Activated naive CD4-positive, alpha-beta T cell treated with anti-CD3 and anti-CD28 coated beads for 36 hours (primary cell): Measurements from ENCODE around the gene TMEM108. TPM values are rescaled to one million over a fixed set of nuclear protein-coding genes. Genes with fewer than 3 reads are reported as not detected.

Experiments used
- CTCF ChIA-PET: fragments of 350-600 bp; sonication (Branson Sonifier 250); formaldehyde crosslinking; loops from one replicate; lab custom pipeline; 2021; ENCODE audit warnings: antibody characterized with exemption; lab: Charles Lee
- DNase-seq: peaks from one replicate; pipeline ENCODE4 v3.0.0-alpha.2; 2020
- H3K27ac Mint-ChIP-seq: one replicate; pipeline ENCODE4 v1.8.0; 2021; ENCODE audit warnings: mild to moderate bottlenecking, mixed read lengths
- H3K27me3 Mint-ChIP-seq: one replicate; pipeline ENCODE4 v1.8.0; 2021; ENCODE audit warnings: low read depth, mixed read lengths
- H3K36me3 Mint-ChIP-seq: one replicate; pipeline ENCODE4 v1.8.0; 2021; ENCODE audit warnings: low read depth, mixed read lengths
- H3K4me1 Mint-ChIP-seq: one replicate; pipeline ENCODE4 v1.8.0; 2021; ENCODE audit warnings: low read depth, mixed read lengths
- H3K4me3 Mint-ChIP-seq: one replicate; pipeline ENCODE4 v1.8.0; 2021; ENCODE audit warnings: mild to moderate bottlenecking, moderate library complexity, mixed read lengths
- H3K9me3 Mint-ChIP-seq: one replicate; pipeline ENCODE4 v1.8.0; 2021; ENCODE audit warnings: mixed read lengths
- intact Hi-C: fragments of 100-400 bp; cut with micrococcal nuclease; formaldehyde crosslinking; loops from one replicate; pipeline ENCODE4 v1.15.1; 2023
- total RNA-seq, 2 experiments: library from RNA; stranded (reverse); gene quantifications; one replicate each; pipeline ENCODE4 v1.2.3, GENCODE V29; 2021

Gene TMEM108
- total RNA-seq, 2 experiments from 2014 or later = not detected

GRCh38 chr3:133256787-133257483 is 218.7 kb downstream of the TMEM108 start:
- H3K4me1 Mint-ChIP-seq = no peaks in the 10 kb centered on the region
- peaks cover 10% of the 10 kb centered on the region for H3K27me3 Mint-ChIP-seq
- CTCF ChIA-PET = no interaction called here
- DNase-seq = no peak
- H3K4me3 Mint-ChIP-seq = no peak overlapping the region
- H3K36me3 Mint-ChIP-seq = no peaks in the 10 kb centered on the region
- H3K9me3 Mint-ChIP-seq = no peaks in the 10 kb centered on the region
- H3K27ac Mint-ChIP-seq = no peak overlapping the region
- intact Hi-C loops = no loop called here

GRCh38 chr3:133258358-133258757 is 220.2 kb downstream of the TMEM108 start:
- no peaks in the 10 kb centered on the region for H3K36me3 Mint-ChIP-seq
- no peak for DNase-seq
- no peak overlapping the region for H3K4me3 Mint-ChIP-seq
- H3K4me1 Mint-ChIP-seq = no peaks in the 10 kb centered on the region
- intact Hi-C loops = no loop called here
- no peak overlapping the region for H3K27ac Mint-ChIP-seq
- peaks cover 4% of the 10 kb centered on the region for H3K27me3 Mint-ChIP-seq
- CTCF ChIA-PET = no interaction called here
- no peaks in the 10 kb centered on the region for H3K9me3 Mint-ChIP-seq

GRCh38 chr3:133259767-133260166 is 221.6 kb downstream of the TMEM108 start:
- H3K27ac Mint-ChIP-seq = no peak overlapping the region
- CTCF ChIA-PET = no interaction called here
- H3K9me3 Mint-ChIP-seq = no peaks in the 10 kb centered on the region
- H3K4me1 Mint-ChIP-seq = no peaks in the 10 kb centered on the region
- intact Hi-C loops = loop anchor here (10.0 kb wide), 1 partner anchor 535 kb away; the partner anchor contains the start of gene NPHP3
- H3K27me3 Mint-ChIP-seq = peaks cover 4% of the 10 kb centered on the region
- H3K4me3 Mint-ChIP-seq = no peak overlapping the region
- no peaks in the 10 kb centered on the region for H3K36me3 Mint-ChIP-seq
- no peak for DNase-seq

GRCh38 chr3:133262333-133262732 is 224.1 kb downstream of the TMEM108 start:
- Mint-ChIP-seq H3K36me3 (no peaks in the 10 kb centered on the region), H3K9me3 (no peaks in the 10 kb centered on the region), H3K4me1 (no peaks in the 10 kb centered on the region), H3K27ac (no peak overlapping the region), H3K27me3 (peaks cover 12% of the 10 kb centered on the region), H3K4me3 (no peak overlapping the region)
- CTCF ChIA-PET = interaction anchor here (0.5 kb wide), 1 partner anchor 548 kb away, joined by 3 read pairs; no protein-coding TSS in a partner anchor
- intact Hi-C loops = loop anchor here (10.0 kb wide), 1 partner anchor 538 kb away; the partner anchor contains the start of gene NPHP3
- no peak for DNase-seq

GRCh38 chr3:133264920-133265319 is 226.7 kb downstream of the TMEM108 start:
- CTCF ChIA-PET = no interaction called here
- no peak for DNase-seq
- no peaks in the 10 kb centered on the region for H3K9me3 Mint-ChIP-seq
- intact Hi-C loops = loop anchor here (10.0 kb wide), 1 partner anchor 540 kb away; the partner anchor contains the start of gene NPHP3
- H3K4me1 Mint-ChIP-seq = no peaks in the 10 kb centered on the region
- peaks cover 10% of the 10 kb centered on the region for H3K27me3 Mint-ChIP-seq
- H3K36me3 Mint-ChIP-seq = no peaks in the 10 kb centered on the region
- H3K4me3 Mint-ChIP-seq = no peak overlapping the region
- H3K27ac Mint-ChIP-seq = no peak overlapping the region

- intact Hi-C loops = loop anchor here (10.0 kb wide), 1 partner anchor 544 kb away; the partner anchor contains the start of gene NPHP3
- Mint-ChIP-seq H3K9me3 (no peaks in the 10 kb centered on the region), H3K4me3 (no peak overlapping the region), H3K36me3 (no peaks in the 10 kb centered on the region), H3K27ac (no peak overlapping the region), H3K27me3 (peaks cover 21% of the 10 kb centered on the region), H3K4me1 (peaks cover 6% of the 10 kb centered on the region)
- DNase-seq = no peak
- CTCF ChIA-PET = no interaction called here
Observed at GRCh38 chr3:133268726-133269134, 230.5 kb downstream of the TMEM108 start.

GRCh38 chr3:133269393-133269792 is 231.2 kb downstream of the TMEM108 start:
- Mint-ChIP-seq H3K27ac (no peak overlapping the region), H3K27me3 (peaks cover 24% of the 10 kb centered on the region), H3K36me3 (no peaks in the 10 kb centered on the region), H3K4me3 (no peak overlapping the region), H3K4me1 (peaks cover 6% of the 10 kb centered on the region), H3K9me3 (no peaks in the 10 kb centered on the region)
- DNase-seq = no peak
- CTCF ChIA-PET = no interaction called here
- intact Hi-C loops = loop anchor here (10.0 kb wide), 1 partner anchor 545 kb away; the partner anchor contains the start of gene NPHP3

GRCh38 chr3:133270631-133271030 is 232.4 kb downstream of the TMEM108 start:
- Mint-ChIP-seq H3K9me3 (no peaks in the 10 kb centered on the region), H3K4me1 (peaks cover 6% of the 10 kb centered on the region), H3K27me3 (peaks cover 26% of the 10 kb centered on the region), H3K27ac (no peak overlapping the region), H3K36me3 (no peaks in the 10 kb centered on the region), H3K4me3 (no peak overlapping the region)
- intact Hi-C loops = no loop called here
- CTCF ChIA-PET = interaction anchor here (0.7 kb wide), 1 partner anchor 66 kb away, joined by 3 read pairs; no protein-coding TSS in a partner anchor
- no peak for DNase-seq

- CTCF ChIA-PET = no interaction called here
- Mint-ChIP-seq H3K4me1 (peaks cover 6% of the 10 kb centered on the region), H3K9me3 (no peaks in the 10 kb centered on the region), H3K27me3 (peaks cover 24% of the 10 kb centered on the region), H3K27ac (no peak overlapping the region), H3K4me3 (no peak overlapping the region), H3K36me3 (no peaks in the 10 kb centered on the region)
- intact Hi-C loops = no loop called here
- DNase-seq = no peak
Observed at GRCh38 chr3:133271042-133271441, 232.9 kb downstream of the TMEM108 start.

GRCh38 chr3:133271539-133271938 is 233.3 kb downstream of the TMEM108 start:
- no peak overlapping the region for H3K4me3 Mint-ChIP-seq
- no peaks in the 10 kb centered on the region for H3K36me3 Mint-ChIP-seq
- no peak for DNase-seq
- intact Hi-C loops = no loop called here
- CTCF ChIA-PET = no interaction called here
- H3K9me3 Mint-ChIP-seq = no peaks in the 10 kb centered on the region
- H3K4me1 Mint-ChIP-seq = peaks cover 6% of the 10 kb centered on the region
- no peak overlapping the region for H3K27ac Mint-ChIP-seq
- H3K27me3 Mint-ChIP-seq = peaks cover 19% of the 10 kb centered on the region

- DNase-seq = peak; percentile 15
- H3K4me3 Mint-ChIP-seq = no peak overlapping the region
- peaks cover 6% of the 10 kb centered on the region for H3K4me1 Mint-ChIP-seq
- intact Hi-C loops = no loop called here
- no peak overlapping the region for H3K27ac Mint-ChIP-seq
- CTCF ChIA-PET = no interaction called here
- peaks cover 19% of the 10 kb centered on the region for H3K27me3 Mint-ChIP-seq
- H3K9me3 Mint-ChIP-seq = no peaks in the 10 kb centered on the region
- no peaks in the 10 kb centered on the region for H3K36me3 Mint-ChIP-seq
Observed at GRCh38 chr3:133273346-133273745, 235.2 kb downstream of the TMEM108 start.

- Mint-ChIP-seq H3K27ac (no peak overlapping the region), H3K27me3 (peaks cover 19% of the 10 kb centered on the region), H3K4me1 (peaks cover 6% of the 10 kb centered on the region), H3K36me3 (no peaks in the 10 kb centered on the region), H3K9me3 (no peaks in the 10 kb centered on the region), H3K4me3 (no peak overlapping the region)
- intact Hi-C loops = no loop called here
- no peak for DNase-seq
- CTCF ChIA-PET = interaction anchor here (0.5 kb wide), 1 partner anchor 97 kb away, joined by 3 read pairs; no protein-coding TSS in a partner anchor
Observed at GRCh38 chr3:133274477-133274876, 236.3 kb downstream of the TMEM108 start.

GRCh38 chr3:133276594-133276993 is 238.4 kb downstream of the TMEM108 start:
- no peak overlapping the region for H3K27ac Mint-ChIP-seq
- no peak for DNase-seq
- no peaks in the 10 kb centered on the region for H3K36me3 Mint-ChIP-seq
- no peak overlapping the region for H3K4me3 Mint-ChIP-seq
- H3K27me3 Mint-ChIP-seq = peaks cover 12% of the 10 kb centered on the region
- CTCF ChIA-PET = no interaction called here
- H3K9me3 Mint-ChIP-seq = no peaks in the 10 kb centered on the region
- H3K4me1 Mint-ChIP-seq = peaks cover 6% of the 10 kb centered on the region
- intact Hi-C loops = no loop called here
